Endothelial cell (in vitro differentiated cells): ENCODE data around the gene ANKDD1B. TPM values are rescaled to one million over a fixed set of nuclear protein-coding genes. Genes with fewer than 3 reads are reported as not detected.

Experiments used
- DNase-seq: peaks from one replicate; pipeline ENCODE4 v3.0.0; 2021; ENCODE audit warnings: low spot score
- H3K27ac Mint-ChIP-seq: one replicate; pipeline ENCODE4 v1.8.0; 2021; ENCODE audit warnings: mixed read lengths, inconsistent platforms; ENCODE audit not compliant: unreplicated experiment
- H3K27me3 Mint-ChIP-seq: one replicate; pipeline ENCODE4 v1.8.0; 2021; ENCODE audit warnings: mild to moderate bottlenecking, moderate library complexity, mixed read lengths, inconsistent platforms; ENCODE audit not compliant: unreplicated experiment
- H3K36me3 Mint-ChIP-seq: one replicate; pipeline ENCODE4 v1.8.0; 2021; ENCODE audit warnings: mild to moderate bottlenecking, low read depth, mixed read lengths, inconsistent platforms; ENCODE audit not compliant: unreplicated experiment
- H3K4me1 Mint-ChIP-seq: one replicate; pipeline ENCODE4 v1.8.0; 2021; ENCODE audit warnings: mild to moderate bottlenecking, mixed read lengths, inconsistent platforms; ENCODE audit not compliant: unreplicated experiment
- H3K4me3 Mint-ChIP-seq: one replicate; pipeline ENCODE4 v1.8.0; 2021; ENCODE audit warnings: mild to moderate bottlenecking, mixed read lengths, inconsistent platforms; ENCODE audit not compliant: unreplicated experiment
- H3K9me3 Mint-ChIP-seq: one replicate; pipeline ENCODE4 v1.8.0; 2021; ENCODE audit warnings: mixed read lengths, inconsistent platforms; ENCODE audit not compliant: unreplicated experiment
- CTCF ChIP-seq: fragments of 200-600 bp; sonication (generic); IDR thresholded peaks from one replicate; pipeline ENCODE4 v1.5.0; 2021; ENCODE audit warnings: antibody characterized with exemption; ENCODE audit not compliant: unreplicated experiment
- total RNA-seq: library from RNA; stranded (reverse); fragmentation: NEBNext Ultra II Directional; extraction: Animal tissue kit (Norgen Biotek cat#: 25700); gene quantifications from one replicate; pipeline ENCODE4 v1.2.1, GENCODE V29; 2021; ENCODE audit not compliant: unreplicated experiment

The ANKDD1B gene
- total RNA-seq, 1 donor from 2014 or later = 0.31 TPM

- TF ChIP-seq CTCF = no peak
- Mint-ChIP-seq H3K36me3 (no peaks in the 10 kb centered on the region), H3K27me3 (no peaks in the 10 kb centered on the region)
These were observed 11.3 kb downstream of the ANKDD1B start for GRCh38 chr5:75622564-75622963.

GRCh38 chr5:75623846-75624245 lies 12.6 kb downstream of the ANKDD1B start:
- TF ChIP-seq CTCF = no peak

More at GRCh38 chr5:75622564-75622963, 11.3 kb downstream of the ANKDD1B start:
- H3K27ac Mint-ChIP-seq = no peak overlapping the region
- no peak overlapping the region for H3K4me3 Mint-ChIP-seq
- H3K4me1 Mint-ChIP-seq = peaks cover 22% of the 10 kb centered on the region
- DNase-seq = no peak
- no peaks in the 10 kb centered on the region for H3K9me3 Mint-ChIP-seq

GRCh38 chr5:75626959-75627358 lies 15.7 kb downstream of the ANKDD1B start:
- DNase-seq = no peak
- H3K9me3 Mint-ChIP-seq = no peaks in the 10 kb centered on the region
- no peak for TF ChIP-seq CTCF
- no peak overlapping the region for H3K27ac Mint-ChIP-seq
- peaks cover 22% of the 10 kb centered on the region for H3K4me1 Mint-ChIP-seq
- no peaks in the 10 kb centered on the region for H3K36me3 Mint-ChIP-seq
- H3K27me3 Mint-ChIP-seq = no peaks in the 10 kb centered on the region
- no peak overlapping the region for H3K4me3 Mint-ChIP-seq

More at GRCh38 chr5:75623846-75624245, 12.6 kb downstream of the ANKDD1B start:
- H3K4me1 Mint-ChIP-seq = peaks cover 22% of the 10 kb centered on the region
- no peak for DNase-seq
- H3K9me3 Mint-ChIP-seq = no peaks in the 10 kb centered on the region
- H3K4me3 Mint-ChIP-seq = no peak overlapping the region
- H3K27ac Mint-ChIP-seq = peak overlapping the region; percentile 81
- no peaks in the 10 kb centered on the region for H3K27me3 Mint-ChIP-seq
- H3K36me3 Mint-ChIP-seq = no peaks in the 10 kb centered on the region

- DNase-seq = no peak
- H3K4me3 Mint-ChIP-seq = no peak overlapping the region
- peaks cover 22% of the 10 kb centered on the region for H3K4me1 Mint-ChIP-seq
- no peak overlapping the region for H3K27ac Mint-ChIP-seq
- H3K36me3 Mint-ChIP-seq = no peaks in the 10 kb centered on the region
- H3K27me3 Mint-ChIP-seq = no peaks in the 10 kb centered on the region
- TF ChIP-seq CTCF = no peak
- H3K9me3 Mint-ChIP-seq = no peaks in the 10 kb centered on the region
These were observed 16.5 kb downstream of the ANKDD1B start for GRCh38 chr5:75627801-75628200.

GRCh38 chr5:75630875-75631274 lies 19.6 kb downstream of the ANKDD1B start:
- Mint-ChIP-seq H3K9me3 (no peaks in the 10 kb centered on the region), H3K27me3 (no peaks in the 10 kb centered on the region), H3K36me3 (no peaks in the 10 kb centered on the region), H3K27ac (no peak overlapping the region), H3K4me1 (peaks cover 9% of the 10 kb centered on the region), H3K4me3 (no peak overlapping the region)
- DNase-seq = no peak
- no peak for TF ChIP-seq CTCF
